Activated naive CD4-positive, alpha-beta T cell treated with anti-CD3 and anti-CD28 coated beads for 36 hours (primary cell): Measurements from ENCODE around the gene ADGRV1. TPM values are rescaled to one million over a fixed set of nuclear protein-coding genes. Genes with fewer than 3 reads are reported as not detected.

Experiments used
- CTCF ChIA-PET: fragments of 350-600 bp; sonication (Branson Sonifier 250); formaldehyde crosslinking; loops from one replicate; lab custom pipeline; 2021; ENCODE audit warnings: antibody characterized with exemption; lab: Charles Lee
- DNase-seq: peaks from one replicate; pipeline ENCODE4 v3.0.0-alpha.2; 2020
- H3K27ac Mint-ChIP-seq: one replicate; pipeline ENCODE4 v1.8.0; 2021; ENCODE audit warnings: mild to moderate bottlenecking, mixed read lengths
- H3K27me3 Mint-ChIP-seq: one replicate; pipeline ENCODE4 v1.8.0; 2021; ENCODE audit warnings: low read depth, mixed read lengths
- H3K36me3 Mint-ChIP-seq: one replicate; pipeline ENCODE4 v1.8.0; 2021; ENCODE audit warnings: low read depth, mixed read lengths
- H3K4me1 Mint-ChIP-seq: one replicate; pipeline ENCODE4 v1.8.0; 2021; ENCODE audit warnings: low read depth, mixed read lengths
- H3K4me3 Mint-ChIP-seq: one replicate; pipeline ENCODE4 v1.8.0; 2021; ENCODE audit warnings: mild to moderate bottlenecking, moderate library complexity, mixed read lengths
- H3K9me3 Mint-ChIP-seq: one replicate; pipeline ENCODE4 v1.8.0; 2021; ENCODE audit warnings: mixed read lengths
- intact Hi-C: fragments of 100-400 bp; cut with micrococcal nuclease; formaldehyde crosslinking; loops from one replicate; pipeline ENCODE4 v1.15.1; 2023
- total RNA-seq, 2 experiments: library from RNA; stranded (reverse); gene quantifications; one replicate each; pipeline ENCODE4 v1.2.3, GENCODE V29; 2021

Gene ADGRV1
- total RNA-seq, 2 experiments from 2014 or later = not detected

DNA sequence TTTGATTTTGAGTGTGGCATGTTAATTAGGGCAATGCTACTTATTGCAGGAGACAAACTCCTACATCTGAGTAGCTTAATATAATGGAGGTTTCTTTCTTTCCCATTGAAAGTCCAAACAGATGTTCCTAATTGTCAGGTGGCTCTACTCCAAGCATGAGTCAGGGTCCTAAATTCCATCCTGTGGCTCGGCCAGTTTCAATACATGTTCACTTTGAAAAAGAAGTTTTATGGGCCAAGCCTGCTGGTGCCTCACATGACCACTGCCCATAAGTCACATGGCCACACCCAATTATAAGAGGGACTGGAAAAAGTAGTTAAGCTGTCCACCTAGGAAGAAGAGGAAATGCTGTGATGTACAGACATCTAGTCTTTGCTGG is 654.1 kb downstream of the ADGRV1 start:
- no peaks in the 10 kb centered on the region for H3K4me1 Mint-ChIP-seq

More for the DNA sequence above, 654.1 kb downstream of the ADGRV1 start:
- Mint-ChIP-seq H3K27ac (no peak overlapping the region), H3K9me3 (no peaks in the 10 kb centered on the region), H3K36me3 (no peaks in the 10 kb centered on the region), H3K27me3 (no peaks in the 10 kb centered on the region), H3K4me3 (no peak overlapping the region)
- intact Hi-C loops = no loop called here
- CTCF ChIA-PET = no interaction called here
- no peak for DNase-seq

Other genes with a start within 250 kb of the ADGRV1 start
- 10 to 100 TPM; 41.9 to 45.3 TPM for gene CETN3, start 149.0 kb upstream of the ADGRV1 start, total RNA-seq
- 1 to 10 TPM; 2.4 to 2.8 TPM for gene MBLAC2, start 84.0 kb upstream of the ADGRV1 start, total RNA-seq
- gene POLR3G, start 83.9 kb upstream of the ADGRV1 start, total RNA-seq = 10 to 100 TPM; 10.1 to 13.6 TPM
- gene LYSMD3, start 29.2 kb upstream of the ADGRV1 start, total RNA-seq = 10 to 100 TPM; 10.2 to 11.1 TPM